ENCODE results near the gene LRRC39. TPM values are rescaled to one million over a fixed set of nuclear protein-coding genes. Genes with fewer than 3 reads are reported as not detected.
A peak's percentile ranks its signal among the peaks of the same experiment; 100 is the strongest.

The LRRC39 gene
- total RNA-seq, 4 donors from 2014 or later, result 0.18 to 0.57 TPM; not detected in 2

DNA sequence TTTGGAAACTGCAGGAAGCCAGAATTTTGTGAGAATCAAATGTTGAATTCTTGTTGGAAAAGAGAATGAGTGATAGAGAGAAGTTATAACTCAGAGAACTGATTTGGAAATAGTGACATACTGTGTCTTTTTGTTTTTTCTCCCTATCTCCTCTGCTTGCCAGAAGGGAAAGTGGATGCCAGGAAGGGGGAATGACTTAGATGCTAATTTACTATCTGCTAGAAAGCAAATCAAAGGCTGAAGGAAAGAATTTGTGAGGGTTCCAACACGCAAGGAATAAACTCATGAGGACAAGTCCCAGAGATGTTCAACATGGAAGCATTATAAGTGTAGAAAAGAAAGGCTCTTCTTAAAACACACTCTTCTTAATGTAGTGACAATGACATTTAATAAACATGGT lies 20.5 kb upstream of the LRRC39 start:
- Histone ChIP-seq H3K27me3 (no peaks in the 10 kb centered on the region), H3K4me3 (no peak overlapping the region), H3K4me1 (no peaks in the 10 kb centered on the region), H3K9me3 (no peaks in the 10 kb centered on the region), H3K27ac (no peak overlapping the region), H3K36me3 (peaks cover 0 to 97% (median 15%) of the 10 kb centered on the region in 3 donors)
- DNase-seq, result no peak
- WGBS, 2 donors, result 83 to 94% methylated on average over 1 of the region's 1 CpG
- no peak for TF ChIP-seq POLR2A (IDR thresholded peaks at IDR 0.05)
- TF ChIP-seq, protein P1, sequence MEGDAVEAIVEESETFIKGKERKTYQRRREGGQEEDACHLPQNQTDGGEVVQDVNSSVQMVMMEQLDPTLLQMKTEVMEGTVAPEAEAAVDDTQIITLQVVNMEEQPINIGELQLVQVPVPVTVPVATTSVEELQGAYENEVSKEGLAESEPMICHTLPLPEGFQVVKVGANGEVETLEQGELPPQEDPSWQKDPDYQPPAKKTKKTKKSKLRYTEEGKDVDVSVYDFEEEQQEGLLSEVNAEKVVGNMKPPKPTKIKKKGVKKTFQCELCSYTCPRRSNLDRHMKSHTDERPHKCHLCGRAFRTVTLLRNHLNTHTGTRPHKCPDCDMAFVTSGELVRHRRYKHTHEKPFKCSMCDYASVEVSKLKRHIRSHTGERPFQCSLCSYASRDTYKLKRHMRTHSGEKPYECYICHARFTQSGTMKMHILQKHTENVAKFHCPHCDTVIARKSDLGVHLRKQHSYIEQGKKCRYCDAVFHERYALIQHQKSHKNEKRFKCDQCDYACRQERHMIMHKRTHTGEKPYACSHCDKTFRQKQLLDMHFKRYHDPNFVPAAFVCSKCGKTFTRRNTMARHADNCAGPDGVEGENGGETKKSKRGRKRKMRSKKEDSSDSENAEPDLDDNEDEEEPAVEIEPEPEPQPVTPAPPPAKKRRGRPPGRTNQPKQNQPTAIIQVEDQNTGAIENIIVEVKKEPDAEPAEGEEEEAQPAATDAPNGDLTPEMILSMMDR (IDR thresholded peaks at IDR 0.05), result no peak
- intact Hi-C loops (cut with DNase I), result no loop called here

DNA sequence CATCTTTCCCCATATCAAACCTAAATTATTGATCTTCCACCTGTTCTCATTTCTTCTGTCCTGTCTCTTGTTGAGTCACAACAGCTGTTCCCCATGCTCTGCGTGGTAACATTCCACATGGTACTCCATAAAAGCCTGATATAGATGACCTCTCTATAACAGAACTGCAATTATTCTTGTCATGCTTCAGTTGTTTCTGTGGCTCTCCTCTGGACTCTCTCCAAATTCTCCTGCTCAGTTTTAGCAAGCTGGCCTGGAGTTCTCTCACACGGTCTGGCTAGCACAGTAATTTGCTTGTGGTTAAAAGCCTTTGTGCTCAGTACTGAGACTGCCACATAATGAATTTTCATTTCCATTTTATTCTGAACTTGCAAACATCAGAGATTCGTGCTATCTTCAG lies 10.6 kb upstream of the LRRC39 start:
- H3K27ac ChIP-seq, result peak overlapping the region in 1 of 4 donors; percentile 1
- no peaks in the 10 kb centered on the region for H3K27me3 ChIP-seq
- peaks cover 0 to 18% (median 10%) of the 10 kb centered on the region in 3 donors for H3K4me1 ChIP-seq
- WGBS, 2 donors, result 34 to 42% methylated on average over 3 of the region's 3 CpGs
- peaks cover 0 to 18% (median 4%) of the 10 kb centered on the region in 3 donors for H3K36me3 ChIP-seq
- no peaks in the 10 kb centered on the region for H3K9me3 ChIP-seq
- H3K4me3 ChIP-seq, result no peak overlapping the region
- DNase-seq, result no peak
- TF ChIP-seq POLR2A (IDR thresholded peaks at IDR 0.05), result no peak
- intact Hi-C loops (cut with DNase I), result no loop called here

DNA sequence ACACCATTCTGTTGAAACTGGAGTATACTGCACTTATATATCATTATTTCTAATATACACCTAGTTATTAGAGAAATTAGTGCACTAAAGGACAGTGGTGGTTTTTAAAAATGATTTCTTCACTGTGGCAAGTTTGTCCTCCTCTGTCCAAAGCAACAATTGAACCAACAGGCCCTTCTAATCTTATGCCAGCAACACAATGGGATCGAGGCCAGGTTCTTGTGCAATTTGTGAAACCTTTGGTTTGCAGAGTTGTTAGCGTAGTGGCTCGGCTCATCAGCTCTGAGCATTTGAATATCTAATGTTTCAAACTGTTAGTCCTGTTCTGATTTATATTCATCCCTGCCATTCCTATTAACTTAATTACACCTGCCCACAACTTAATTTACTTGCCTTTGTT lies 9.9 kb upstream of the LRRC39 start:
- 50 to 62% methylated on average over 3 of the region's 3 CpGs for WGBS, 2 donors
- TF ChIP-seq, protein P1 (IDR thresholded peaks at IDR 0.05), result no peak
- no peak for TF ChIP-seq POLR2A (IDR thresholded peaks at IDR 0.05)

DNA sequence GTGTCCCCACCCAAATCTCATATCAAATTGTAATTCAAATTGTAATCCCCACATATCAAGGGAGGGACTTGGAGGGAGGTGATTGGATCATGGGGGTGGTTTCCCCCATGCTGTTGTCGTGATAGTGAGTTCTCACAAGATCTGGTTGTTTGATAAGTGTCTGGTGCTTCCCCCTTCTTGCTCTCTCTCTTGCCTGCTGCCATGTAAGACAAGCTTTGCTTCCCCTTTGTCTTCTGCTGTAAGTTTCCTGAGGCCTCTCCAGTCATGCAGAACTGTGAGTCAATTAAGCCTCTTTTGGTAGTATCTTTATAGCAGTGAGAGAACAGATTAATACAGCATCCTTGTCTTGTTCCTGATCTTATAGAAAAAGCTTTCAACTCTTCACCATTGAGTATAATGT lies 6.5 kb upstream of the LRRC39 start:
- DNase-seq, result no peak
- no peaks in the 10 kb centered on the region for H3K27me3 ChIP-seq
- peaks cover 0 to 18% (median 10%) of the 10 kb centered on the region in 3 donors for H3K4me1 ChIP-seq
- no peak for TF ChIP-seq POLR2A (IDR thresholded peaks at IDR 0.05)
- TF ChIP-seq, protein P1 (IDR thresholded peaks at IDR 0.05), result no peak
- 30 to 33% methylated on average over 1 of the region's 1 CpG for WGBS, 2 donors
- H3K4me3 ChIP-seq, result no peak overlapping the region
- H3K27ac ChIP-seq, result no peak overlapping the region
- intact Hi-C loops (cut with DNase I), result no loop called here
- H3K36me3 ChIP-seq, result no peaks in the 10 kb centered on the region
- H3K9me3 ChIP-seq, result no peaks in the 10 kb centered on the region

More for the DNA sequence above, 9.9 kb upstream of the LRRC39 start:
- no peaks in the 10 kb centered on the region for H3K27me3 ChIP-seq
- peak overlapping the region in 1 of 4 donors; percentile 1 for H3K27ac ChIP-seq
- H3K36me3 ChIP-seq, result peaks cover 0 to 12% (median 0%) of the 10 kb centered on the region in 3 donors
- H3K4me3 ChIP-seq, result no peak overlapping the region
- intact Hi-C loops (cut with DNase I), result no loop called here
- peaks cover 0 to 18% (median 10%) of the 10 kb centered on the region in 3 donors for H3K4me1 ChIP-seq
- no peak for DNase-seq
- H3K9me3 ChIP-seq, result no peaks in the 10 kb centered on the region

DNA sequence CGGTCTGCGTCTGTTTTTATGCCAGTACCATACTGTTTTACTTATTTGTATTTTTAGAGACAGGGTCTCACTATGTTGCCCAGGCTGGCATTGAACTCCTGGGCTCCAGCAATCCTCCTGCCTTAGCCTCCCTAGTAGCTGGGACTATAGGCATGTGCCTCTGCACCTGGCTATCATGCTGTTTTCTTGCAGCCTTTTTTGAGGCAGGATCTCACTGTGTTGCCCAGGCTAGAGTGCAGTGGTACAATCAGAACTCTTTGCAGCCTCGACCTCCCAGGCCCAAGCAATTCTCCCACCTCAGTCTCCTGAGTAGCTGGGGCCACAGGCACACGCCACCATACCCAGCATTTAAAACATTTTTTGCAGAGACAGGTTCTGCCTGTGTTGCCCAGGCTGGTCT lies 5.3 kb upstream of the LRRC39 start:
- Histone ChIP-seq H3K36me3 (no peaks in the 10 kb centered on the region), H3K4me3 (no peak overlapping the region), H3K27ac (no peak overlapping the region), H3K4me1 (peaks cover 0 to 7% (median 2%) of the 10 kb centered on the region in 3 donors), H3K9me3 (no peaks in the 10 kb centered on the region), H3K27me3 (no peaks in the 10 kb centered on the region)
- 96 to 98% methylated on average over 3 to 4 of the region's 4 CpGs for WGBS, 2 donors
- DNase-seq, result no peak
- intact Hi-C loops (cut with DNase I), result no loop called here
- TF ChIP-seq, protein P1 (IDR thresholded peaks at IDR 0.05), result no peak
- TF ChIP-seq POLR2A (IDR thresholded peaks at IDR 0.05), result no peak

Data from esophagus squamous epithelium (tissue), 5 donors.